Kidney (tissue), 14 donors: ENCODE measurements around the gene COX5B. TPM values are rescaled to one million over a fixed set of nuclear protein-coding genes. Genes with fewer than 3 reads are reported as not detected.
"Not testable (repeated sequence)": the region's sequence is repeated elsewhere in the genome, so short reads cannot be mapped to it uniquely, and the experiment has no call there.

Experiments
- DNase-seq, 5 donors: peaks; one replicate each; pipeline ENCODE4 v3.0.0-alpha.2; 2013 to 2020
- FAIRE-seq: peaks from 2 replicates; lab custom pipeline; 2012; peaks lifted over from hg19 to GRCh38; lab: Jason Lieb, UNC
- H3K27ac ChIP-seq, 2 donors: one replicate each; pipeline ENCODE4 v1.7.0; 2013; ENCODE audit warnings: low read depth in 2 of 2, low read length in 2 of 2, inconsistent platforms in 1 of 2
- H3K27me3 ChIP-seq: one replicate; pipeline ENCODE4 v1.7.1; 2013; ENCODE audit warnings: low read length, inconsistent platforms; ENCODE audit not compliant: control insufficient read depth, insufficient read depth
- H3K36me3 ChIP-seq, 3 donors: one replicate each; pipeline versions ENCODE4 v1.7.0 to v1.7.1; 2013; ENCODE audit warnings: low read length in 3 of 3, control low read depth in 1 of 3, inconsistent platforms in 1 of 3; ENCODE audit not compliant: insufficient read depth in 3 of 3, control insufficient read depth in 2 of 3
- H3K4me1 ChIP-seq, 3 donors: one replicate each; pipeline versions ENCODE4 v1.7.0 to v1.7.1; 2013; ENCODE audit warnings: low read length in 3 of 3, inconsistent platforms in 1 of 3, low read depth in 1 of 3; ENCODE audit not compliant: control insufficient read depth in 2 of 3, insufficient read depth in 2 of 3
- H3K4me3 ChIP-seq, 3 donors: one replicate each; pipeline versions ENCODE4 v1.7.0 to v1.8.1; 2013; ENCODE audit warnings: low read length in 3 of 3, control low read depth in 1 of 3, inconsistent platforms in 1 of 3
- H3K9ac ChIP-seq, 3 donors: one replicate each; pipeline versions ENCODE4 v1.7.0 to v1.7.1; 2013; ENCODE audit warnings: low read length in 3 of 3, control low read depth in 1 of 3, inconsistent platforms in 1 of 3
- H3K9me3 ChIP-seq, 3 donors: one replicate each; pipeline versions ENCODE4 v1.7.0 to v1.7.1; 2013; ENCODE audit warnings: low read length in 3 of 3, control low read depth in 1 of 3, inconsistent platforms in 1 of 3; ENCODE audit not compliant: control insufficient read depth in 2 of 3, insufficient read depth in 1 of 3
- intact Hi-C: fragments of 100-400 bp; cut with DNase I; formaldehyde crosslinking; loops from one replicate; pipeline ENCODE4 v1.11.1; 2022
- polyA plus RNA-seq: library from polyadenylated mRNA; stranded (reverse); fragments of 350-450 nt; fragmentation: Illumina TruSeq; extraction: RNeasy Lipid Tissue Mini Kit (QIAGEN cat#74804); gene quantifications from one replicate; pipeline ENCODE4 v1.2.3, GENCODE V29; 2014; ENCODE audit warnings: low read depth, low replicate concordance; ENCODE audit not compliant: insufficient read depth
- total RNA-seq: library from RNA; stranded (reverse); fragmentation: NEBNext Ultra II Directional; extraction: Animal tissue kit (Norgen Biotek cat#: 25700); gene quantifications from one replicate; pipeline ENCODE4 v1.2.1, GENCODE V29; 2021
- TF ChIP-seq, protein P1 (sequence below): IDR thresholded peaks from 3 replicates; pipeline ENCODE4 v1.5.1; 2012; ENCODE audit warnings: mild to moderate bottlenecking, moderate library complexity, borderline replicate concordance; ENCODE audit not compliant: insufficient read depth; ENCODE audit errors: extremely low read depth
- donor health status: control.
- donor health status: control.
- donor health status: control.
- donor health status: control.
- donor health status: control.
- donor health status: DM: yes; HTN: yes; CAD: no.
- donor health status: Normal renal cell carcinoma (clear cell type).

The COX5B gene
- total and polyA plus RNA-seq, 2 donors from 2014 or later = 238 to 1,246 TPM

DNA sequence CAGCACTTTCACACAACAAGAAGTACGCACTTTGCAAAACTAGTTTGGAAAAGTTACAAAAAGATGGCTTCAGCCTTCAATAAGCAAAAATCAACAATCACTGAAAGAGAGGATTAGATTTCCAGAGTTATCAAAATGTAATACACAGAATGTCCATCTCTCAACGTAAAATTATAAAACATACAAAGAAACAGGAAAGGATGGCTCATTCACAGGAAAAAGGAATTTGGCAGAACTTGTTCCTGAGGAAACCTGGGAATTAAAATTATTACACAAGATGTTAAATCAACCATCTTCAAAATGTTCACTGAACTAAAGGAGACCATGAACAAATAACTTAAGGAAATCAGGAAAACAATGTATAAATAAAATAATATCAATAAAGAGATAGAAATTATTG is 31.6 kb downstream of the COX5B start:
- no peaks in the 10 kb centered on the region for H3K27me3 ChIP-seq
- TF ChIP-seq, protein P1, sequence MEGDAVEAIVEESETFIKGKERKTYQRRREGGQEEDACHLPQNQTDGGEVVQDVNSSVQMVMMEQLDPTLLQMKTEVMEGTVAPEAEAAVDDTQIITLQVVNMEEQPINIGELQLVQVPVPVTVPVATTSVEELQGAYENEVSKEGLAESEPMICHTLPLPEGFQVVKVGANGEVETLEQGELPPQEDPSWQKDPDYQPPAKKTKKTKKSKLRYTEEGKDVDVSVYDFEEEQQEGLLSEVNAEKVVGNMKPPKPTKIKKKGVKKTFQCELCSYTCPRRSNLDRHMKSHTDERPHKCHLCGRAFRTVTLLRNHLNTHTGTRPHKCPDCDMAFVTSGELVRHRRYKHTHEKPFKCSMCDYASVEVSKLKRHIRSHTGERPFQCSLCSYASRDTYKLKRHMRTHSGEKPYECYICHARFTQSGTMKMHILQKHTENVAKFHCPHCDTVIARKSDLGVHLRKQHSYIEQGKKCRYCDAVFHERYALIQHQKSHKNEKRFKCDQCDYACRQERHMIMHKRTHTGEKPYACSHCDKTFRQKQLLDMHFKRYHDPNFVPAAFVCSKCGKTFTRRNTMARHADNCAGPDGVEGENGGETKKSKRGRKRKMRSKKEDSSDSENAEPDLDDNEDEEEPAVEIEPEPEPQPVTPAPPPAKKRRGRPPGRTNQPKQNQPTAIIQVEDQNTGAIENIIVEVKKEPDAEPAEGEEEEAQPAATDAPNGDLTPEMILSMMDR = no peak
- no peak for FAIRE-seq
- H3K27ac ChIP-seq = no peak overlapping the region
- peaks cover 0 to 5% (median 0%) of the 10 kb centered on the region in 3 donors for H3K4me1 ChIP-seq
- H3K36me3 ChIP-seq = no peaks in the 10 kb centered on the region
- DNase-seq = no peak
- no peak overlapping the region for H3K4me3 ChIP-seq
- H3K9me3 ChIP-seq = no peaks in the 10 kb centered on the region
- intact Hi-C loops = no loop called here
- H3K9ac ChIP-seq = no peak overlapping the region

DNA sequence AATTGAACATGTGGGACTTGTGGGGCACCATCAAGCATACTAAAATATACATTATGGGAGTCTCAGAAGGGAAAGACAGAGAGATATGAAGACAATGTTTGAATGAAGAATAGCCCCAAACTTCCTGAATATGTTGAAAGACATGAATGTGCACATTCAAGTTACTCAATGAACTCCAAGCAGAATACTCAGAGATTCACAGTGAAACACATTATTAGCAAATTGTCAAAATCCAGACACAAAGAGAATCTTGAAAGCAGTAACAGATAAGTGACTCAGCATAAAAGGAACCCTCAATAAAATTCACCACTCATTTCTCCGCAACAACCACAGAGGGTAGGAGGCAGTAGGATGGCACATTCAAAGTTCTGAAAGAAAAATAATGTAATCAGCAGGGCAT is 32.4 kb downstream of the COX5B start:
- DNase-seq = no peak
- H3K4me3 ChIP-seq = no peak overlapping the region
- peaks cover 0 to 5% (median 0%) of the 10 kb centered on the region in 3 donors for H3K4me1 ChIP-seq
- no peaks in the 10 kb centered on the region for H3K36me3 ChIP-seq
- no peaks in the 10 kb centered on the region for H3K9me3 ChIP-seq
- intact Hi-C loops = no loop called here
- no peak for FAIRE-seq
- TF ChIP-seq, protein P1 = no peak
- H3K27me3 ChIP-seq = no peaks in the 10 kb centered on the region
- H3K9ac ChIP-seq = no peak overlapping the region
- H3K27ac ChIP-seq = no peak overlapping the region

DNA sequence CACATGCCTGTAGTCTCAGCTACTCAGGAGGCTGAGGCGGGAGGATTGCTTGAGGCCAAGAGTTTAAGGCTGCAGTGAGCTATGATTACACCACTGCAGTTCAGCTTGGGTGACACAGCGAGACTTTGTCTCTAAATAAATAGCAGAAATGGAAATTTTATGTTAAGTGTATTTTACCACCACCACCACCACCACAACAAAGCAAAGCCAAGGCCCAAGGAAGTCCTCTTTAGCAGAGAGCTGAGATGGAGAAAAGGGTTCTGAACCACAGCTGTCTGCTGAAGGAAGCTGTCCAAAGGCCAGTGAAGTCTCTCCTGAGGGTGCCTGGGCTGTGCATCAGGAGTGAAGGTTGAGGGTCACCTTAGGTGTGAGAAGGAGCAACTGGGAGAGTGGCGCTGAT is 41.4 kb downstream of the COX5B start:
- intact Hi-C loops, H3K9me3 ChIP-seq, H3K27ac ChIP-seq, H3K4me1 ChIP-seq, H3K4me3 ChIP-seq, H3K9ac ChIP-seq, H3K36me3 ChIP-seq, DNase-seq, FAIRE-seq, H3K27me3 ChIP-seq: not testable (repeated sequence)

DNA sequence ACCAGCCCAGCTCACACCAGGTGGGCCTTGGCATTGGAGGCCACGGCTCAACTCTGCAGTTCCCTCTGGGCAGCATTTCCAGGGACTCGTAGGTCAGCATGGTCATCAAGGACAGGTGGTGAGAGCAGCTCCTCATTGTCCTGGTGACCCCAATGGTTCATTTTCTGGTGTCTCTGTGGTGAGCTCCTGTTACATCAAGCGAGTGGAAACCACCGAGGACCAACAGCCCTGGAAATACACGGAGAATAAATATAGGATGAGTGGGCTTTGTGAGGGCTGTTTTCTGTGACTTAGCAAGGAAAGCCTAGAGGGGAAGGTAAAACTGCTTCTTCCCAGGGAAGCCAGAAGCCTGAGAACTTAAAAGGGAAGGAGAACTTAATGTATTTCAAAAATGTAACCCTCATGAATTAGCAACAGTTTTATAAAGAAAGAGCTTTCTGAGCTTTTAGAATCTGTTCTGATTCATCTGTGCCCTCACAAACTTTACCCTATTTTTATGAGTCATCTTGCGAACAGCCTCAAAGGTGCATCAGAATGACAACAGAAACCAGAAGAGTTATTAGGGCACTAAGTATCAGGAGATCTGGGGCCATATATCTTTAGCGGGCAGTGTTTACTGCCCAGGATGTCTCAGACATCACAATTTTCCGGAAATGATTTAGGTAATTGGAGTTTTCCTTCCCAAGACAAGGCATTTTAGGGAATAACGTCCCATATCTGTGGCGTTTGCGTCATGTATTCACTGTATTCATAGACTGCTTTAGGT is 42.4 kb downstream of the COX5B start:
- Histone ChIP-seq H3K4me1 (no peaks in the 10 kb centered on the region), H3K4me3 (no peak overlapping the region), H3K27ac (no peak overlapping the region), H3K27me3 (no peaks in the 10 kb centered on the region), H3K9ac (no peak overlapping the region), H3K9me3 (no peaks in the 10 kb centered on the region), H3K36me3 (no peaks in the 10 kb centered on the region)
- no peak for FAIRE-seq
- no peak for DNase-seq
- TF ChIP-seq, protein P1 = no peak
- intact Hi-C loops = no loop called here
